Measurements from ENCODE around the gene RAB3GAP2. TPM values are rescaled to one million over a fixed set of nuclear protein-coding genes. Genes with fewer than 3 reads are reported as not detected.

The RAB3GAP2 gene
- total RNA-seq, 3 donors from 2014 or later (not counting 1 experiment from before 2014, with no cell fraction given): 47.3 to 52.7 (median 51.5) TPM

DNA sequence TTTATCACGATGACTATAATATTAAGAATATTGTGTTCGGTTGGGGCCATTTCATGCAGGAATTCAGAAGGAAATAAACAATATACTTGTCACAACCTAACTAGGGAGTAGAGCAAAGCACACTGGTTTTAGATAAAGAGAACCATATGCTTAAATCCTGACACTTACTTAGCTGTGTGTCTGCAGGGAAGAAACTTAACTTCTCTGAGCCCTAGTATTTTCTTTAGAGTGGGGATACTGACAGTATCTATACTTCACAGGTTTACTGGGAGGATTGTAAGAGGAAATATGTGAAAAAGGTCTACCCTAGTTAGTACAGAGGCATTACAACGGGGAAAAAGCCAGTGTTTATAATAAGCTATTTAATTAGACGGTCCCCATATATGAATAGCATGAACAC lies 105.4 kb downstream of the RAB3GAP2 start:
- H3K36me3 Mint-ChIP-seq: peaks cover 40% of the 10 kb centered on the region
- no peak for ATAC-seq

DNA sequence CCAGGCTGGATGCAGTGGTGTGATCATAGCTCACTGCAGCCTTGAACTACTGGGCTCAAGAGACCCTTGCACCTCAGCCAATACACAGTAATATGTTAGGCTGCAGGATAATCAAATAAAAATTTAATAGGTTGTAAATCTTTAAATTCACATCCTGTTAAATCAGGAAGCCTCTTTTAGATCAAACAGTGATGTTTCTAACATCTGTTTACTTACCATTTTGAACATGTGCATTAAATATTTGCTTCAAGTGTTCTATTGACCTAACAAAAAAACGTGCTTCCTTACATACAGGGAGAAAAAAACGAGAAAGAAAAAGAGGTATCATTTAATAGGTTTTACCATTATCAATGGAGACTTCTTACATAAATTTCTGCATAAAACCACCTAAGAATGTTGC lies 107.7 kb downstream of the RAB3GAP2 start:
- no peak for TF ChIP-seq CTCF (IDR thresholded peaks at IDR 0.05)
- WGBS (ENCODE audit: insufficient coverage): no CpG with 5 or more reads among the region's 2 CpGs
- H3K27ac ChIP-seq (ENCODE audit: low read length): no peak overlapping the region
- H3K9me3 Mint-ChIP-seq: no peaks in the 10 kb centered on the region
- H3K4me1 Mint-ChIP-seq: no peaks in the 10 kb centered on the region
- H3K4me1 ChIP-seq (ENCODE audit: control insufficient read depth, insufficient read depth, low read length): no peaks in the 10 kb centered on the region
- H3K27me3 Mint-ChIP-seq (ENCODE audit: low read depth in 2 of 2): no peaks in the 10 kb centered on the region
- peaks cover 56% of the 10 kb centered on the region for H3K36me3 ChIP-seq (ENCODE audit: control insufficient read depth, insufficient read depth, low read length)
- no peak for ATAC-seq
- H3K4me3 ChIP-seq (ENCODE audit: low read length): no peak overlapping the region
- H3K4me3 Mint-ChIP-seq: no peak overlapping the region
- peaks cover 24% of the 10 kb centered on the region for H3K36me3 Mint-ChIP-seq
- no peaks in the 10 kb centered on the region for H3K9me3 ChIP-seq (ENCODE audit: control insufficient read depth, insufficient read depth, low read length)
- no peak overlapping the region for H3K27ac Mint-ChIP-seq
- intact Hi-C loops (cut with micrococcal nuclease): no loop called here
- no peak for DNase-seq
- no peaks in the 10 kb centered on the region for H3K27me3 ChIP-seq (ENCODE audit: control insufficient read depth, insufficient read depth, low read length)

More for the DNA sequence above, 105.4 kb downstream of the RAB3GAP2 start:
- 94% methylated on average over 2 of the region's 4 CpGs for WGBS (ENCODE audit: insufficient coverage)
- H3K27ac Mint-ChIP-seq: no peak overlapping the region
- TF ChIP-seq CTCF (IDR thresholded peaks at IDR 0.05): no peak
- Histone ChIP-seq H3K36me3 (ENCODE audit: control insufficient read depth, insufficient read depth, low read length) (peaks cover 58% of the 10 kb centered on the region), H3K4me1 (ENCODE audit: control insufficient read depth, insufficient read depth, low read length) (no peaks in the 10 kb centered on the region), H3K27me3 (ENCODE audit: control insufficient read depth, insufficient read depth, low read length) (no peaks in the 10 kb centered on the region), H3K27ac (ENCODE audit: low read length) (no peak overlapping the region), H3K4me3 (ENCODE audit: low read length) (no peak overlapping the region), H3K9me3 (ENCODE audit: control insufficient read depth, insufficient read depth, low read length) (no peaks in the 10 kb centered on the region)
- DNase-seq: no peak
- intact Hi-C loops (cut with micrococcal nuclease): no loop called here
- no peaks in the 10 kb centered on the region for H3K4me1 Mint-ChIP-seq
- H3K27me3 Mint-ChIP-seq (ENCODE audit: low read depth in 2 of 2): no peaks in the 10 kb centered on the region
- H3K9me3 Mint-ChIP-seq: no peaks in the 10 kb centered on the region
- H3K4me3 Mint-ChIP-seq: no peak overlapping the region

GRCh38 chr1:220164116-220164515 lies 108.1 kb downstream of the RAB3GAP2 start:
- no peak for ATAC-seq
- H3K27ac Mint-ChIP-seq: no peak overlapping the region

More at GRCh38 chr1:220164116-220164515, 108.1 kb downstream of the RAB3GAP2 start:
- Mint-ChIP-seq H3K36me3 (peaks cover 20% of the 10 kb centered on the region), H3K9me3 (no peaks in the 10 kb centered on the region), H3K27me3 (ENCODE audit: low read depth in 2 of 2) (no peaks in the 10 kb centered on the region), H3K4me3 (no peak overlapping the region), H3K4me1 (no peaks in the 10 kb centered on the region)
- no CpG with 5 or more reads among the region's 1 CpG for WGBS (ENCODE audit: insufficient coverage)
- no peak for TF ChIP-seq CTCF (IDR thresholded peaks at IDR 0.05)
- DNase-seq: no peak
- Histone ChIP-seq H3K4me1 (ENCODE audit: control insufficient read depth, insufficient read depth, low read length) (no peaks in the 10 kb centered on the region), H3K27me3 (ENCODE audit: control insufficient read depth, insufficient read depth, low read length) (no peaks in the 10 kb centered on the region), H3K4me3 (ENCODE audit: low read length) (no peak overlapping the region), H3K36me3 (ENCODE audit: control insufficient read depth, insufficient read depth, low read length) (peaks cover 55% of the 10 kb centered on the region), H3K27ac (ENCODE audit: low read length) (no peak overlapping the region), H3K9me3 (ENCODE audit: control insufficient read depth, insufficient read depth, low read length) (no peaks in the 10 kb centered on the region)
- intact Hi-C loops (cut with micrococcal nuclease): no loop called here
